HG02763 (cell line): Measurements from ENCODE around the gene MLKL.
"Not testable (repeated sequence)": the region's sequence is repeated elsewhere in the genome, so short reads cannot be mapped to it uniquely, and the experiment has no call there.

ENCODE experiments used
- ATAC-seq: cut with Tn5 transposase; IDR thresholded peaks from one replicate; pipeline ENCODE4 v1.9.1; 2021; ENCODE audit warnings: mild to moderate bottlenecking, moderate library complexity; ENCODE audit not compliant: unreplicated experiment

Gene MLKL

DNA sequence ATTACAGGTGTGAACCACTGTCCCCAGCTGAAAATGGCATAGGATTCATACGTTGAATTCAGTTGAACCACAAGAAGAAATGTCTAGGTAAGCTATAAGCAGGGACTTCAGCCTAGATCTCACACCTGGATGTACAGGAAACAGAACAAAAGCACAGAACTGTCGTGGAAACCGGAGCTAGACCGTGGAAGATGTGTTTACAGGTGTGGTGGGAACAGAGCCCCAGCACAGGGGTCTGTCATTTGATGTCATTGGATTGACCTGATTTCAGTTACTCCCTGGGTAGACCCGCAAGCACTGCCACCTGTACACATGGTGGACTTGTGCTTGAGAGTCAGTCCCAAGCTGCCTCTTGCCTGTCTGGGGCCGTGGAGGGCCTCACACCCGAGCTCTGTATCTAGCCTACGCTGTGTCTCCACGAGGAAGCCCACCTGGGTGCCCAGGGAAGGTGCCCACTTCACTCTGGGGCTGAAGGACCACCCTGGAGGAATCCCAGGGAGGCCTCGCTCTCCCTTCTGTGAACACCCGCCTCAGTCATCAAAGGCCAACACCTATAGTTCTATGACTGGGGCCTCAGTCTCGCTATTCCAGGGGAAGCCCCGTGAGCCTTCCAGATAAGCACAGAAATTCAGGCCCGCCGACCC, 32.2 kb upstream of the MLKL start:
- no peak for ATAC-seq

DNA sequence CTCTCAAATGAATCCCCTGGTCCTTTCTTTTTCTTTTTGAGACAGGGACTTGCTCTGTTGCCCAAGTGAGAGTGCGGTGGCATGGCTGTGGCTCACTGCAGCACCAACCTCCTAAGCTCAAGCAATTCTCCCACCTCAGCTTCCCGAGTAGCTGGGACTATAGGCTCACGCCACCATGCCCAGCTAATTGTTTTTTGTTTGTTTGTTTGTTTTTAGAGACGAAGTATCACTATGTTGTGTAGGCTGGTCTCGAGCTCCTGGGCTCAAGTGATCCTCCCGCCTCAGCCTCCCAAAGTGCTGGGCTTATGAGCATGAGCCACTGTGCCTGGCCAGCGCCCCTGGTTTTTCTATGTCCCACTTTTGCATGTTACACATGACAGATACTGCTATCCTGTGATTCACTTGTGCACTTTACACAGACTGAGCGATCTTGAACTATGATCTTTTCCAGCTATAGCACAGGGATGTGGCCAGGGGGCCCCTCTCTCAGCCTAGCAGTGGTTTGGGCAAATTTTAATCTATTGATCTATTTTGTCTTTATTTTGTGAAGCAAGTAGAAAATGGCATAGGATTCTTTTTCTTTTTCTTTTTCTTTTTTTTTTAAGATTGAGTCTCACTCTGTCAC, 31.3 kb upstream of the MLKL start:
- no peak for ATAC-seq

DNA sequence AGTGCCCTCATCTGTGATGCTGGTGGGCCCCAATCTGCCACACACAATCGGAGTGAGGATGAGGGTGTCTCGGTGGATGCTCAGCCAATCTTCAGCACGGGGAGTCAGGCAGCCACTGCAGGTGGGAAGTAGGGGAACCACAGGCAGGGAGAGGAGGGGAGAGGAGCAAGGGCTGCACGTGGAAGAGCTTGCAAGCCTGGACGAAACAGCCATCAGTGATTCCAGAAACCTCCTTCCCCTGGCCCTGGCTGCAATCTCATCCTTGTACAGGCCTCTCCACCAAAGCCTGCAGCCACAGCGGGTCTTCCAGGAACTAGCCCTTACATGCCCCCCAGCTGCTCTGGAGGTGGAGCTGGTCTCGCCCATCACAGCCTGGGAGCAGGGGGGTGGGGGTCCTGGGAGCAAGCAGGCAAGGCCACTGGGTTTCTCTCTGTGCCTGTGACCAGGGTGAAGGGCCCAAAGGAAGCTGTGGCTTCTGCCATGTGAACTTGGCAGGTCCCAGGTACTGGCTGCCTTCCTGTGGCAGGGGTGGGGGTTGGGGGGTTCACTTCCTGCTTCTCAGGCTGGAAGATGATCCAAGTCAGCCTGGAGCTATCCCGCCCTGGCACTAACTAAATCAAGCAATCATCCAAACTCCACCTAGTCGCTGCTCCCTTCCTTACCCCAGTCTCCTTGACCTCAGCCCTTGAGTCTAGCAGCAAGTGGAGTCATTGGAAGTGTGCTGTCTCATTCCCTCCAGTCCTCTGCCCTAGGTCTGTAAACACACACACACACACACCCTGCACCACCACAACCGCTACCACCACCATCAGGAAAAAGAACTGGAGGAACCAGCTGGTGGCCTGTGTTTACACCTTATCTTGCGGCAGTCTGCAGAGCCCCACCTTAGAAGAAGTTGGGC, 29.4 kb upstream of the MLKL start:
- ATAC-seq: no peak

DNA sequence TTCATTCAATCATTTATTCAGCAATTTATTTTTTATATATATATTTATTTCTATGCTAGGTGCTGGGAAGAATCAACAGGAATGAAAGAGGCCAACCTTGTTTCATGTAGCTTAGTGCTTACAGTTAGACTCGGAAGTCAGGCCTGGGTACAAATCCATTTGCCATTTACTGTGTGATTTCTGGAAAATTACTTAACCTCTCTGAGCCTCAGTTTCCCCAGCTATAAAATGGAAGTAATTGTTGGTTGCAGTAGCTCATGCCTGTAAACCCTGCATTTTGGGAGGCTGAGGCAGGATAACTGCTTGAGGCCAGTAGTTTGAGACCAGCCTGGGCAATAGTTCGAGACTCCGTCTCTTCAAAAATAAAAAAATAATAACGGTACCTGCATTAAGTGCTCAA, 27.2 kb upstream of the MLKL start:
- no peak for ATAC-seq

DNA sequence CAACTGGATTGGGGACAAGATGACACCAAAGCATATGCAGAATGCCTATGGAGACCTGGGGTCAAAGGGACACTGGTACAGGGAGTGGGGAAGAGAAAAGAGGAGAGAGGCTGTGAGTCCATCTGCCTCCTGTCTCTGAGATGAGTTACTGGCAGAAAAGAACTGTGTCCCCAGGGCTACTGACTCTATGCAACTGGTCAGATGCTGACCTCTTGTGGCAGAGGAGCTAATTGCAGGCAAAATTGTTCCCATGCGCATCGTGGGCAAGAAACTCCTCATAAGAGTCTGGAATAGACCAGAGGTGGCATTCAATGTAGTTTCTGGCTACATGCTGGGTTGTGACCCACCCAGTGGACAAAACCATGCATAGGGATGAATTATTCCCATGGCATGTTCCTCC, 26.1 kb upstream of the MLKL start:
- ATAC-seq: no peak

DNA sequence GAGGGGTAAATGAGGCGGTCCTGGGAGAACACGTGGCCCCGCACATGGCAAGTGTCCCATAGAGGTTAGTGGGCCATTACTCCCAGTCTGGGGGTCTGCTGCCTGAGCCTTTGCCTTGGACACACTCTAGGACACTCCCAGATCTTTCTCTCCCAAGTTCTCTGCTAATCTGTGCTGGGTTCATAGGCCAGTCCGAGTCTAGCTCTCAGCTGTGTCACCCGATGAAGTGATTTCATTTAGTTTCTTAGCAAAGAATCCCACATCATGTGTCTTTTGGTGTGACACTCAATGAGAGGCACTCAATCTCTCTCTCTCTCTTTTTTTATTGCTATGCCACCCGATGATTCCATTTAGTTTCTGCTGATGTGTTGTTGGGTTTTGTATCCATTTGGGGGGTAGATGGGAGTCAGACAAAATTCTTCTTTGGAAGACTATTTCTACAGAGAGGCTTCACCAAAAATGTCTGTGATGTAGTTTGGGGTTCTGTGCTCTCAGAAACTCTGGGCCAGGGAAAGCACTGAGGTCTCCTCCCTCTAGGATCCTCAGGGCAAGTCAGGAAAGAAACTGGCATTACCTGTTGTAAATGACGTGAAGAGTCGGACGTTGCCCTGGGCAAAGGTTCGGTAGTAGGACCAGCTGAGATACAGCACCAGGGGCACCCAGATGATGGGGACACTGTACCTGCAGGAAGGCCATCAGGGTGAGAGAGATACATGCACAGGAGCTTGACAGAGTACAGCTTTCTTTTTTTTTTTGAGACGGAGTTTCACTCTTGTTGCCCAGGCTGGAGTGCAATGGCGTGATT, 25.2 kb upstream of the MLKL start:
- no peak for ATAC-seq

DNA sequence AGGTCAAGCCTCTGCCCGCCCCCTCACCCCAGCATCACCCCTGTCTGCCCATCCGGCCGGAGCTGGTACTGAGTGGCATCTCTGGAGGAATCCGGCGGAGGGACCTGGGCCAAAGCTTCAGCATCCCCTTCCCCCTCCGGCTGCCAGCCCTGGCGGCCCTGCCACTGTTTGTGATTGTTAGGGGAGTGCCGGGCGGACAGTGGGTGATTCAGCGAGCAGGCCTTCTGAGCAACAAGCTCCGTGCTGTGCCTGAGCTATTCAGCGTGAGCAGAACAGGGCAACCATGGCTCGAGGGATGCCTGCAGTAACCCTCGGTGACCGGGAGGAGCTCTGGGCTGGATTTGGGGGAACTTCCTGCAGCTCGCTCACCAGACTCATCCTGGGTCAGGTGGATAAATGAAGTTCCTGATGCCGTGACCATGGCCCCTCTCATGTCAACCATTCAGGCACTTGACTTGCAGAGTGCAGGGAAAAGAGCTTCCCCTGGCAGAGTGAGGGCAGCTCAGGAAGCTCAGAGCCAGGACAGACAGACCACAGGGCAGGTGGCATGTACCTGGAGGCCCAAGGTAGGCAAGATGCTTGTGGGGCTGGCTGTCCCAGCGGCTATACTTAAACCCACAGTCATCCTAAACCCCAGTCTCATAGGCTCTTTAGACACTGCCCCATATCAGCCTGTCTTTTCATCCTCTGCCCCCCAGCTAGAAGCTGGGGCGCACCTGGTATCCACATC, 24.3 kb upstream of the MLKL start:
- no peak for ATAC-seq

DNA sequence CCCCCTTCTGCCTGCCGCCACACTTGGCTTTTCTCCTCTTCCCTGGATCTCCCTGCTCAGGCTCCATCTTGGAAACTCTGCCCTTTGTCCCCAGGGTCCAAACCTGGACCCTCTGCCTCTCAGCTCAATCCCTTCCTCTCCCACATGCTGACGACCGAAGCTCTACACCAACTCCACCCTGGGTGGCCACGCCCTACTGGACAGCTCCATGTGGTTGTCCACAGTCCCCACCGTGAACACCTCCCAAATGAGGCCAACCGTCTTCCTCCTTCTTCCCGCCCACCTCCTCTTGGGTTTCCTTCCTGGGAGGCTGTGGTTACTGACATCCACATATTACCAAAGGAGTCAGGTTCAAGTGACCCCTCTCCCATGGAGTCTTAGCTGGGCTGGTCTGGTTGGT, 22.6 kb upstream of the MLKL start:
- no peak for ATAC-seq

DNA sequence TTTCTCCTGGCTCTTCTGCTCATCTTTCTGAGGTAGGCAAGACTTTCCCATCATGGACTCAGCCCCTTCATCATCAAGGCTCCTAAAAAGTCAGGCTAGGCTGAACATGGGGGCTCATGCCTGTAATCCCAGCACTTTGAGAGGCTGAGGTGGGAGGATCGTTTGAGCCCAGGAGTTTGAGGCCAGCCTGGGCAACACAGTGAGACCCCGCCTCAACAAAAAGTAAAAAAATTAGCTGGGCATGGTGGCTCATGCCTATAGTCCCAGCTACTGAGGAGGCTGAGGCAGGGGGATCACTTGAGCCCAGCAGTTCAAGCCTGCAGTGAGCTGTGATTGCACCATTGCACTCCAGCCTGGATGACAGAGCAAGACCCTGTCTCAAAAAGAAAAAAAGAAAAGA, 21.5 kb upstream of the MLKL start:
- ATAC-seq: not testable (repeated sequence)

DNA sequence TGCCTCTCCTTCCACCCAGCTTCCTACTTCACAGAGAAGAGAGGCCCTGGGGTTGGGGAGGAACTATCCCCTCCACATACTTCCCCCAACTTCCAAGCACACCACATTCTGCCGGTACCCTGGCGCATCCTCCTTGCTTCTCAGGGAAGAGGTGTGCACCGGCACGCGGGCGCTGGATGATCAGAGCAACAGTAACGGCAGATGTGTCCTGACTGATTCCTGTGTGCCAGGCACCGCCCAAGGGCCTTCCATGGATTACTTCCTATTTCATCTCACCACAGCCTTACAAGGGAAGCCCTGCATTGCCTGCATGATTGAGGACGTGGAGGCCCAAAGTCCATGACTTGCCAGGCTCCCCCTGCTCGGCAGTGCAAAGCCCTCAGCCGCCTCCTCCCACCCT, 21.1 kb upstream of the MLKL start:
- no peak for ATAC-seq

DNA sequence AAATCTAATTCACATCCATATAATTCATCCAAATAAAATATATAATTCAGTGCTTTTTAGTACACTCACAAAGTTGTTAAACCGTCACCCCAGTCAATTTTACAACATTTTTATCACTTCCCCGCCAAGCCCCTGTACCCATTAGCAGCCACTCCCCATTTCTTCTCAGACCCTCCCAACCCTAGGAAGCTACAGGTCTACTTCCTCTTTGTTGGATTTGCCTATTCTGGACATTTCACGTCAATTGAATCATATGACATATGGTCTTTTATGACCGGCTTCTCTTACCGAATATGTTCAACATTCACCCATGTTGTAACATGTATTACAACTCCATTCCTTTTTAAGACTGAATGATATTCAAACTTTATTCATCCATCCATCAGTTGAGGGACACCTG, 19.9 kb upstream of the MLKL start:
- no peak for ATAC-seq

DNA sequence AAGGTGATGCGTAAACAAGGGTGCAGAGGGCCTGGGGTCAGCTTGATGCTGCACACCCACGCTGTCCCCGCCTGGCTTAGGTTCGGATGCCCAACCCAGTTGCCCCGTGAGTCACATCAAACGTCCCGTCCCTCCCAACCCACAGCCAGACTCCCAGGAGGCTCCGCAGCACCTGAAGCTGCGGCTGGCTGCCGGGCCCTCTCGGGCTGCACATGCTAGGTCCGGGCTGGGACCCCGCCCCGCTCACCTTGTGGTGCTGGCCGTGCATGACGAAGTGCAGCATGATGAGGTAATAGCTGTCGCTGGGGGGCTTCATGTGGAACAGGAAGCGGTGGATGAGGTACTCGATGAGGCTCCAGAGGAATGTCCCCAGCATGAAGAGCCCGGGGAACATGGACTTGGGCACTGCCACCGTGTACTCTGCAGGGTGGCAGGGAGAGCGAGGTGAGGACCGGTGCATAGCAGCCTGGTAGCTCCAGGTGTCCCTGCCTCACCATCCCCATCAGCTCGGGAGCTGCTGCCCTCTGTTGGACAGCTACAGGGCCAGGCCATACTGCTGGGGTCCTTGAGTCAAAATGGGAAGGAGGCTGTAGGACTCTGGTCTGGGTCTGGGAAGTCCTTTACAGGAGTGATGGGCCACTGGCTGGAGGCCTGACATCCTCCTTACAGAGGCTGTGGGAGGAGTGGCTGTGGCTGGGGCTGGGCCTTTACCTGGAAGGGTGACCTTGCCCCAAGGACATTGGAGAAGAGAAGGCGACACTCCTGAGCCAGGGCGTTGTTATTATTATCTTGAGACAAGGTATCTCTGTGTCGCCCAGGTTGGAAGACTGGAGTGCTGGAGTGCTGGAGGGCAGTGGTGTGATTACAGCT, 18.3 kb upstream of the MLKL start:
- ATAC-seq: no peak

DNA sequence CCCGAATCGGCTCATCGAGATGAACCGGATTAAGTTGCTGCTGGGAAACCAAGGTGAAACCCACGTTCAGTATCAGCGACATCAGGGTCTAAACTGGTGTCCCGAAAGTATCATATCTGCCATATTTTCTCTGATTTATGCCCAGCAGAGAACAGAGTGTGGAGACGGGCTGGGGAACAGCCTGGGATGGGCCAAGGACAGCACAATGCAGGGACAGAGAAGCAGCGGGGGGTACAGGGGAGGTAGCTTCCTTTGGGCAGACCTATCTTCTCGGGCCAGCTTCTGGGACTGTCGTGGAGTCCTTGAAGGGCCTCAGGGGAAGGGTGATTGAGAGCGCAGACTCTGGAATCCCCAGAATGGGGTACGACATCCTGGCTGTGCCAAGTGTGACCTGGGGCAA, 17.5 kb upstream of the MLKL start:
- ATAC-seq: no peak

DNA sequence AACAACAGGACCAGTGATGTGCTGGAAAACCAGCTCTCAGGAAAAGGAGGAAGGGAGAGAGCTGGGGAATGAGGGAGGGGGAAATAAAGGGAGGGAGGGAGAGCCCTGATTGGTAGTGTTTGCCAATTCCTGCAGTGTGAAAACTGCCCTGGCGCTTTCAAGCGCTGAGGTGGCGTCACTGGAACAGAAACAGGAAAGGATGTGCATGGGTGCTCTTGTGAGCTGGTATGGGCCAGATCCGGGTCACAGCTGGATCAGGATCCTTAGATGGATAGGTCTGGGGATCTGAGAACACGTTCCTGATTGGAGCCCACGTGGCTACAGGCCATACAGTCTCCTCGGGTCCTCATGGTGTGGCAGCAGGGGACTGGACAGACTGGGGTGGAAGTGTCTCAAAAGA, 16.7 kb upstream of the MLKL start:
- ATAC-seq: no peak

DNA sequence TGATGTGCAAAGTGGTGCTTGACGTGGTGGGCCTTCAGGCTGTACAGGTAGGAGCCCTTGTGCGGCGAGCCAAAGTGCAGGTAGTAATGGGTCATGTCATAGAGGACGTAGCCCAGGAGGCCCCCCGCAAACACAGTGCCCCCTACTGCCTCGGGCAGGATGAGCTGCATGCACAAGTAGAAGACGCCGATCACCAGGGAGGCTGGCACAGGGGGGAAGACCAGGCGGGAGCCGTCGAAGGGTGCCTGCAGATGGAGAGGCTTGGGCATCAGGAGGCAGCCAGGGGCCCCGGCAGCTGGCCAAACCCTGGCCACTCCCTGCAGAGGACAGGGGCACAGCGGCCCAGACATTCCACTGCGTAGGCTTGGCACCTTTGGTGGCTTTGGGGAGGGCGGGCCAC, 15.7 kb upstream of the MLKL start:
- no peak for ATAC-seq

DNA sequence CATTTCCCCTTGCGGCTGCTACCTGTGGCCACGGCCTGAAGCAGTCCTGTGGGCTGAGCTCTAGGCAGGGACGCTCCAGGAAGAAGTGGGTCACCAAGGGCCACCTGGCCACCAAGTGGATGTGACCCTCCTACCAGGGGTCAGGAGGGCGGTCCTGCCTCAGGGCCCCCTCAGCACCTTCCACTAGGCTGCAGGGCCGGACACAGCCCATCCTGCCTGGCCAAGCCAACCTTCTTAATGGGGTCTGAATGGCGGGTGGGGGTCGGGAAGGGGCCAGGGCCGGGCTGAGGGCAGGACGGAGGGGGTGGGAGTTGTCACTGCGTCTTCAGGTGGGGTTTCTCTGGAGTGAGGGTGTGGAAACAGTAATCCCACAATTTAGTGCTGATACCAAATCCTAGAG, 13.2 kb upstream of the MLKL start:
- no peak for ATAC-seq

DNA sequence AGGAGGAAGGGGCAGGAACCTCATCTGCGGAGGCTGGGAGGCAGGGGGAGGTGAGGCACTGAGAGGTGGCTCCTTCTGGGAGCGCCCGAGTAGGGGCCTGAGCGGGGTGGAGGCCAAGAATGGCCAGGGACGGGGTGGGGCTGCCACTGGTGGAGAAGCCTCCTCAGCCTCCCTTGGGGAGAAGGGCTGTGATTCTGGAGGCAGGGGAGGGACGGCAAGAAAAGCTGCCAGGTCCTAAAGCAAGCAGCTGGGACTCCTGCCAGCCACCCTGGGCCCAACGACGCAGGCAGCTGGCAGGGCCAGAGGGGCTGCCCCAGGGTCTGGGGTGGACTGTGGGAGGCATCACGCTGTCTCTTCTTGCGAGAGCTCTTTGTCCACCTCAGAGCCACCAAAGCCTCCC, 12.7 kb upstream of the MLKL start:
- ATAC-seq: no peak

DNA sequence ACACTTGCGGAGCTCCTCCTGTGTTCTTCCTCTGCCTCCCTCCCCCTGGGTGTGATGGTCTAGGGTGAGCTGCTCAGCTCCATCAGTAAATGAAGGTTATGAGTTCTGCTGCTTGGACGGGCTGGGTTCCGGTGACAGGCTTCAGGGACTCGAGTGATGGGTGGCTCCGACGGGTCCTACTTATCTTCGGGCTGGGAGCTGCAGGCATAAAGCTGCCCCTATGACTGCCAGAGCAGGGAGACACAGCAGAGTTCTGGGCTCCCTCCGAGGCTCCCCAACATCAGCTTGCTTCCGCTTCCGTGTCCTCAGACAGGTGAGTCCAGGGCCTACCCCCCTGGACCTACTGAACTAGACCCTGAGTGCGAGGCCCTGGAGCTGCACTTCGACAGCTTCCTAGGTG, 11.3 kb upstream of the MLKL start:
- ATAC-seq: no peak

DNA sequence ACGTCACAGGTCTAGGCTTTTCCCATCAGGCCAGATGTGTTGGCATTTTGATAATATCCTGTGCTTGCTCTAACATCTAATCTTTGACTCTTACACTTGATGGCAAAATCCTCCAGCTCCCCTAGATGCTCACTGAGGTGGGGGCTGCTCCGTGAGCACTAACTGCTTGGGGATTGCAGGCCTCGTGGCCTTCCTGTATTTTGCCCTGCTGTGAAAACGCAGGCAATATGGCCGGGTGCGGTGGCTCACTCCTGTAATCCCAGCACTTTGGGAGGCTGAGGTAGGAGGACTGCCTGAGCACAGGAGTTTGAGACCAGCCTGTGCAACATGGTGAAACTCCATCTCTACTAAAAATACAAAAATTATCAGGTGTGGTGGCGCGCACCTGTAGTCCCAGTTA, 9.7 kb upstream of the MLKL start:
- no peak for ATAC-seq

DNA sequence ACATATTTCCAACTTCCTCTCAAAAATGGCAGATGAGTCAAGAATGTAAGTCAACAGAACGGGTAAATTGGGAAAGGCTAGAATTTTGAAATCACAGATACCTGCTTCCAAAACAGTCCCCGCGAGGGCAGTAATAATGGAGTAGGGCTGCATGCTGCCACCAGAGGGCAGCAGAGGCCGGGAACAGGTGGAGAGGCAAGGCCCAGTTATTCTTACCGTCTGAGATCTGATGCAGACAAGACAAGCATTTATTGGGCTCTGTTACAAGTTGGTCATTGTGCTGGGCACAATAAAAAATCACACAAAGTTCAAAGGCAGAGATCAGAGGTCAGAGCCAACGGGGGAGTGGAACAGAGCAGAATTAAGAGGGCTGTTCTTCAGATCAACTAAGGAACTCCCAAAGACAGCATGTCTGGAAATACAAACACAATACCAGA, 8.8 kb upstream of the MLKL start:
- ATAC-seq: peak; percentile 82
